GM21423 (cell line): ENCODE results near the gene ODAD2.
"Not testable (repeated sequence)": the region's sequence is repeated elsewhere in the genome, so short reads cannot be mapped to it uniquely, and the experiment has no call there.

ENCODE experiments used
- ATAC-seq: cut with Tn5 transposase; IDR thresholded peaks from one replicate; pipeline ENCODE4 v1.9.1; 2021; ENCODE audit warnings: mild to moderate bottlenecking, moderate library complexity; ENCODE audit not compliant: unreplicated experiment

ODAD2 gene, protein sequence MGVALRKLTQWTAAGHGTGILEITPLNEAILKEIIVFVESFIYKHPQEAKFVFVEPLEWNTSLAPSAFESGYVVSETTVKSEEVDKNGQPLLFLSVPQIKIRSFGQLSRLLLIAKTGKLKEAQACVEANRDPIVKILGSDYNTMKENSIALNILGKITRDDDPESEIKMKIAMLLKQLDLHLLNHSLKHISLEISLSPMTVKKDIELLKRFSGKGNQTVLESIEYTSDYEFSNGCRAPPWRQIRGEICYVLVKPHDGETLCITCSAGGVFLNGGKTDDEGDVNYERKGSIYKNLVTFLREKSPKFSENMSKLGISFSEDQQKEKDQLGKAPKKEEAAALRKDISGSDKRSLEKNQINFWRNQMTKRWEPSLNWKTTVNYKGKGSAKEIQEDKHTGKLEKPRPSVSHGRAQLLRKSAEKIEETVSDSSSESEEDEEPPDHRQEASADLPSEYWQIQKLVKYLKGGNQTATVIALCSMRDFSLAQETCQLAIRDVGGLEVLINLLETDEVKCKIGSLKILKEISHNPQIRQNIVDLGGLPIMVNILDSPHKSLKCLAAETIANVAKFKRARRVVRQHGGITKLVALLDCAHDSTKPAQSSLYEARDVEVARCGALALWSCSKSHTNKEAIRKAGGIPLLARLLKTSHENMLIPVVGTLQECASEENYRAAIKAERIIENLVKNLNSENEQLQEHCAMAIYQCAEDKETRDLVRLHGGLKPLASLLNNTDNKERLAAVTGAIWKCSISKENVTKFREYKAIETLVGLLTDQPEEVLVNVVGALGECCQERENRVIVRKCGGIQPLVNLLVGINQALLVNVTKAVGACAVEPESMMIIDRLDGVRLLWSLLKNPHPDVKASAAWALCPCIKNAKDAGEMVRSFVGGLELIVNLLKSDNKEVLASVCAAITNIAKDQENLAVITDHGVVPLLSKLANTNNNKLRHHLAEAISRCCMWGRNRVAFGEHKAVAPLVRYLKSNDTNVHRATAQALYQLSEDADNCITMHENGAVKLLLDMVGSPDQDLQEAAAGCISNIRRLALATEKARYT

DNA sequence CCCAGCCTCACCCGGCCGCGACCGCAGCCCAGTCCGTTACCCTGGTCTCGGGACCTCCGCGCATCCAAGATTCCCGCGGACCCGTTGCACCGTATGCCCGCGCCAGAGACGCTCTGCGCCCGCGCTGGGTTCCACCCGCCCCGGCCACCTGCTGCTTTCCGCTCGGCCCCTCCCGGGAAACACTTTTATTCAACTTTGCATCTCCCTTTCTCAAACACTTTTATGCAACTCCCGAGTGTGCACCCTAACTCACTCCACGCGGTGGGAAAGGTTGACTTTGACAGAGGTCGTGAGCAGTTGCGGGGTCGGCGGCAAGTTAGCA, at the start of gene ODAD2:
Gene ODAD2 (minus strand): TSS at position 126 of the 322 bp plus-strand sequence. CDS start 3,937 bp downstream, outside the sequence.
- no peak for ATAC-seq

DNA sequence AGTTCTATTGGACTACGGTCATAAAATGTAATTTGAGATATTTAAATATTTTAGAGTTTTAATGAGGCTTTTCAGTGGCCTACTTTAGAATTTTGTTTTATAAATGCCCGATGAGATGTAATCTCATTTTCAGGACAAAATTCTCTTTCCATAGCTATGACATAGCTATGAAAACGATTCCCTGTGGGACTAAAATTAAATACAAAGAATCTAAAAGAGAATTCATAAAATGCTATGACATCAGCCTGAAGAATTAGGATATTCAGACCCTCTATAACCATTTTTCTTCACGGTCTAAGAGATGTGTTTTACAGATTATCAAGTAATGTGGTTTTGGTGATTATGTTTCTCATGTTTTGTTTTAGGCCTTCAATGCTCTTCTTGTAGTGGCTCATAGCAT, 48.2 kb upstream of the ODAD2 start:
- no peak for ATAC-seq

GRCh38 chr10:28046579-28046978, 47.7 kb upstream of the ODAD2 start:
- ATAC-seq, result no peak

GRCh38 chr10:28043941-28044340, 45.1 kb upstream of the ODAD2 start:
- ATAC-seq, result no peak

GRCh38 chr10:28036587-28036986, 37.7 kb upstream of the ODAD2 start:
- ATAC-seq, result no peak

DNA sequence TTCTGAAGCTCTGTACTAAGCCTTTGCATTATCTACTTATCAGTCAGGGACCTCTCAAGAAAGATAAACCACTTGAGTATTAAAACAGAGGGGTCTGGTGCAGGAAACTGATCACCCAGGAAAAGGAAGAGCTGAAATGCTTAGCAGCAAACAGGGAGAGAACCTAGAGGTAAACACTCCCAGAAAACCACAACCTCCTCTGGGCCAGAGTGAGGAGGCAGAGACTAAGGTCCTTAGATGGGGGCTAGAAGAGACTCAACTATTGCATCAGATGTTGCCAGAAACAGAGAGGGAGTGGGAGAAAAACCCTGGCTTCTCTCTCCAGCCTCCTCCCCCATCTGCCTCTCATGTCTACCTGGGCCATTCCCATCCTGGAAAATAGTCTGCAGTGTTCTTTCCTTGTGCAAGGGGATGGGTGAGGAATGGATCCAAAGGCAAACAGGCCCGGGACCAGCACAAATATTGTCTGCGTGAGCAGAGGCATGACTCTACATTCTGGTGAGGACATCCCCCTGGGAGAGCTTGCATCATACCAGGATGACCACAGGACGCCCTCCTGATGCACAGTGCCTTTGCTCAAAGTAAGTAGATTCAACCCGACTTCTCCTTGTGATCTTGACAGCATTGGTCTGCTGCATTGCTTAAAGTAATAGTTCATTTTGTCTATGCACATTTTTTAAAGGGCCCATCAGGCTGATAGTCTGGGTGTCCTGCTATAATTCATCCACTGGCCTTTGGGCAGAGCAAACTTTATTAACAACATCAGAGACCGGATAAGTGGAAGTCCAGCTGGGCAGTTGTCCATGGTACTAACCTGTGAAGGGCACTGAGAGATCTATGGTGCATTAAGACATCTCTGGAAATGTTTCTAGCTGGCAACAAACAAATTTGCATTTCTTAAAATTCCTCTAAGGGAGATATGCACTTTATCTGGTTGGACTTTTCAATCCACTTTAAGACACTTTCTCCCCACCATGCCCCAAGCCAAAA, 22.4 kb upstream of the ODAD2 start:
- no peak for ATAC-seq

GRCh38 chr10:28020080-28020860, 21.4 kb upstream of the ODAD2 start:
- no peak for ATAC-seq

DNA sequence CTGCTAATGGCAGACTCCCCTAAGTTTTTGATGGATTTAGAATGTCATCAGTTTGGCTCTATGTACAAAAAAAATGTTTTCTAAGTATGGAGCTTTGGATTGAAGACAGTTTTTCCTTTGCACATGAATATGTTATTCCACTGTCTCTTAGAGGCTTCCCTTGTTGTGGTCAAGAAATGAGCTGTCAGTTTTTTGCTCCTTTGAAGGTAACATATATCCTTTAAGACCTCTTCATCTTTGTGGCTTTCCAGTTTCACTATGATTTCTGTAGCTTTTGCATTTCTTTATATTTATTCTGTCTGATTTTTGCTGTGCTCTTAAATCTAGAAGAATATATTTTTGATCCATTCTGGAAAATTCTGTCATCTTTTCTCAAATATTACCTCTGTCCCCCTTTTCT, 15.8 kb upstream of the ODAD2 start:
- ATAC-seq, result no peak

- ATAC-seq, result no peak
Observed at GRCh38 chr10:28012990-28013515, 14.2 kb upstream of the ODAD2 start.

- ATAC-seq, result no peak
Observed at GRCh38 chr10:28010821-28011220, 11.9 kb upstream of the ODAD2 start.

DNA sequence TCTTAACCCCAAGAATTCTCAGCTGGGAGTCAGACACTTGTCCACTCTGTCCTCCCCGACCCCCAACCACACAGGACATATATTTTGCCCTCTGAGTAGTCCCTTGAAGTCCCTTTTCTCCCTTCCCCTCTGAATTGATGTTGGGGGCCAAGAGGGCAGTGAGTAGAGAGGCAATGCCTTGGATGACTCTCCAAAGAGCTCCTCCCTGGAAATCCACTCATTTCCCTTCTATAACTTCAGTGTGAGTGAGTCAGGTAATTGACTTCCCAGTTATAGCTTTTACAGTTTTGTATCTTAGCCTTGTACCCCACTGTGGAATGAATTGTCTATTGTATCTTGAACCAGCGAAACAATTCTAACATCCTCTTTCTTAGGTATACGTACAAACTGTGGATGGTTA, 9.2 kb upstream of the ODAD2 start:
- no peak for ATAC-seq

GRCh38 chr10:28001353-28001752, 2.5 kb upstream of the ODAD2 start:
- ATAC-seq, result no peak

GRCh38 chr10:27998178-27998953, 513 bp downstream of the ODAD2 start:
- ATAC-seq, result no peak

- no peak for ATAC-seq
Observed at GRCh38 chr10:27997865-27998177, 1.1 kb downstream of the ODAD2 start.

- no peak for ATAC-seq
Observed at GRCh38 chr10:27995311-27995710, 3.6 kb downstream of the ODAD2 start.

GRCh38 chr10:27989357-27989756, 9.5 kb downstream of the ODAD2 start:
- not testable (repeated sequence) for ATAC-seq

DNA sequence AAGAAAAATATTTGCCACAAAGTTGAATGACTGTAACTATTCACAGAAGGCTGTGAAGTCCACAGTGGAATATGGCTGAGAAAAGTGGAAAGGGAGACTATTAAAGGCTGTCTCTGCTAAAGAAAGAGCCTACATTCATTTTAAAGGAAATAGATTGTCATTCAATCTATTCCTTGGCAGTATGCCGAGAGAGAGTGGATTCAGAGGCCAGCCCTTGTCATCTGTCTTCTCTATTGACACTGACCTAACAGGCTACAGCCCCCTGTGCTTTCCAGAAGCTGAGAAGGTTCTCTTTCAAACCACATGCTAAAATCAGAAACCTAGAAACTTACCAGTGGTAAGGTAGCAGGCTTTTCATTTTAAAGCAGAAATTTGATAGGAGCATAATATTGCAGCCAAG, 12.1 kb downstream of the ODAD2 start:
- no peak for ATAC-seq

GRCh38 chr10:27982875-27983543, 15.9 kb downstream of the ODAD2 start:
- no peak for ATAC-seq
